GM23338 (cell line): Measurements from ENCODE around the gene OBI1. TPM values are rescaled to one million over a fixed set of nuclear protein-coding genes. Genes with fewer than 3 reads are reported as not detected.
A peak's percentile ranks its signal among the peaks of the same experiment; 100 is the strongest.

Experiments
- ATAC-seq: fragments of 200-7000 bp; cut with Tn5 transposase; 3 replicates; pipeline ENCODE4 v1.9.1; 2020
- DNase-seq: peaks from one replicate; pipeline ENCODE4 v3.0.0-alpha.2; 2015; ENCODE audit warnings: low spot score
- H2AFZ ChIP-seq: fragments of 200-600 bp; sonication (generic); 2 replicates; pipeline ENCODE4 v1.8.0; 2016; ENCODE audit warnings: antibody characterized with exemption, mild to moderate bottlenecking, moderate library complexity
- H3F3A ChIP-seq: fragments of 200-600 bp; sonication (generic); replicated peaks from 2 replicates; pipeline ENCODE4 v1.8.0; 2017; ENCODE audit warnings: antibody characterized with exemption, mixed run types, low read depth
- H3K27ac ChIP-seq: fragments of 200-600 bp; sonication (generic); 2 replicates; pipeline ENCODE4 v1.6.1; 2016; ENCODE audit warnings: low read depth
- H3K27me3 ChIP-seq: fragments of 200-600 bp; sonication (generic); 2 replicates; pipeline ENCODE4 v1.8.0; 2016; ENCODE audit warnings: mild to moderate bottlenecking, mixed run types, moderate library complexity; ENCODE audit not compliant: insufficient read depth
- H3K36me3 ChIP-seq: fragments of 200-600 bp; sonication (generic); 2 replicates; pipeline ENCODE4 v1.8.0; 2016; ENCODE audit warnings: mild to moderate bottlenecking; ENCODE audit not compliant: insufficient read depth
- H3K4me1 ChIP-seq: fragments of 200-600 bp; sonication (generic); 2 replicates; pipeline ENCODE4 v1.8.0; 2016; ENCODE audit warnings: mild to moderate bottlenecking, moderate library complexity; ENCODE audit not compliant: insufficient read depth
- H3K4me2 ChIP-seq: fragments of 200-600 bp; sonication (generic); 2 replicates; pipeline ENCODE4 v1.7.1; 2017; ENCODE audit warnings: mixed run types
- H3K4me3 ChIP-seq: fragments of 200-600 bp; sonication (generic); 2 replicates; pipeline ENCODE4 v1.6.1; 2016; ENCODE audit warnings: mixed run types
- H3K79me2 ChIP-seq: fragments of 200-600 bp; sonication (generic); replicated peaks from 2 replicates; pipeline ENCODE4 v1.8.0; 2017; ENCODE audit warnings: mild to moderate bottlenecking; ENCODE audit not compliant: insufficient read depth
- H3K9me2 ChIP-seq: fragments of 200-600 bp; sonication (generic); 2 replicates; pipeline ENCODE4 v1.8.0; 2017; ENCODE audit not compliant: insufficient read depth
- H4K20me1 ChIP-seq: fragments of 200-600 bp; sonication (generic); replicated peaks from 2 replicates; pipeline ENCODE4 v1.8.0; 2017; ENCODE audit warnings: mild to moderate bottlenecking; ENCODE audit not compliant: insufficient read depth
- H3K27ac Mint-ChIP-seq: 2 replicates; pipeline ENCODE4 v1.8.0; 2020; ENCODE audit warnings: inconsistent platforms, mild to moderate bottlenecking, moderate library complexity, mixed read lengths
- H3K27me3 Mint-ChIP-seq: 3 replicates; pipeline ENCODE4 v1.8.0; 2022; ENCODE audit warnings: low read depth, mild to moderate bottlenecking, moderate library complexity, mixed read lengths, inconsistent platforms; ENCODE audit not compliant: insufficient read depth, poor library complexity
- H3K36me3 Mint-ChIP-seq: 3 replicates; pipeline ENCODE4 v1.8.0; 2021; ENCODE audit warnings: low read depth, mild to moderate bottlenecking, inconsistent platforms, moderate library complexity, mixed read lengths
- H3K4me1 Mint-ChIP-seq: 3 replicates; pipeline ENCODE4 v1.8.0; 2020; ENCODE audit warnings: mild to moderate bottlenecking, inconsistent platforms, mixed read lengths
- H3K4me3 Mint-ChIP-seq: 3 replicates; pipeline ENCODE4 v1.8.0; 2021; ENCODE audit warnings: moderate library complexity, mild to moderate bottlenecking, inconsistent platforms, mixed read lengths
- H3K9me3 Mint-ChIP-seq: 3 replicates; pipeline ENCODE4 v1.8.0; 2020; ENCODE audit warnings: moderate library complexity, mild to moderate bottlenecking, inconsistent platforms, mixed read lengths
- ETS1 ChIP-seq: IDR thresholded peaks from 2 replicates; pipeline ENCODE4 v1.6.1; 2016; ENCODE audit warnings: antibody characterized with exemption
- EZH2 ChIP-seq: fragments of 200-600 bp; sonication (generic); IDR thresholded peaks from one replicate; pipeline ENCODE4 v1.8.0; 2017; ENCODE audit warnings: antibody characterized with exemption, mild to moderate bottlenecking, low read depth; ENCODE audit not compliant: unreplicated experiment
- NANOG ChIP-seq: IDR thresholded peaks from 2 replicates; pipeline ENCODE4 v1.6.1; 2016; ENCODE audit warnings: antibody characterized with exemption, borderline replicate concordance
- STAT1 ChIP-seq: IDR thresholded peaks from one replicate; pipeline ENCODE4 v1.6.1; 2016; ENCODE audit warnings: antibody characterized with exemption; ENCODE audit not compliant: unreplicated experiment
- ZNF462 ChIP-seq: fragments of 250-450 bp; sonication (Bioruptor Pico); IDR thresholded peaks from 2 replicates; pipeline ENCODE4 v1.5.0; 2020; ENCODE audit warnings: mild to moderate bottlenecking, moderate library complexity
- polyA plus RNA-seq: library from polyadenylated mRNA; unstranded; fragments of >200 nt; fragmentation: Nextera tagmentation; extraction: Ambion mirVana; gene quantifications from 2 replicates; pipeline ENCODE4 v1.2.1, GENCODE V29; 2016
- total RNA-seq: library from RNA; depleted of rRNA; stranded (reverse); fragments of >200 nt; shearing (Covaris generic); gene quantifications from 2 replicates; pipeline ENCODE4 v1.2.3, GENCODE V29; 2014
- TF ChIP-seq, protein P1 (sequence below), 2 experiments: fragments of 200-600 bp in 1 of 2; sonication (generic) in 1 of 2; conservative IDR thresholded peaks; 2 replicates each; pipeline versions ENCODE4 v1.5.1 to v1.6.1; 2016 to 2017; ENCODE audit warnings: antibody characterized with exemption in 2 of 2, low read depth in 2 of 2, mild to moderate bottlenecking in 2 of 2, moderate library complexity in 1 of 2
- TF ChIP-seq, protein P2 (sequence below): IDR thresholded peaks from one replicate; pipeline ENCODE4 v1.6.1; 2018; ENCODE audit warnings: antibody characterized with exemption; ENCODE audit not compliant: unreplicated experiment

The OBI1 gene
- total and polyA plus RNA-seq, 2 experiments from 2014 or later = 8.2 to 11.1 TPM

GRCh38 chr13:78597602-78597932, 61.4 kb downstream of the OBI1 start:
- no peak for ATAC-seq
- no peak overlapping the region for H3K27ac Mint-ChIP-seq
- TF ChIP-seq, protein P1, sequence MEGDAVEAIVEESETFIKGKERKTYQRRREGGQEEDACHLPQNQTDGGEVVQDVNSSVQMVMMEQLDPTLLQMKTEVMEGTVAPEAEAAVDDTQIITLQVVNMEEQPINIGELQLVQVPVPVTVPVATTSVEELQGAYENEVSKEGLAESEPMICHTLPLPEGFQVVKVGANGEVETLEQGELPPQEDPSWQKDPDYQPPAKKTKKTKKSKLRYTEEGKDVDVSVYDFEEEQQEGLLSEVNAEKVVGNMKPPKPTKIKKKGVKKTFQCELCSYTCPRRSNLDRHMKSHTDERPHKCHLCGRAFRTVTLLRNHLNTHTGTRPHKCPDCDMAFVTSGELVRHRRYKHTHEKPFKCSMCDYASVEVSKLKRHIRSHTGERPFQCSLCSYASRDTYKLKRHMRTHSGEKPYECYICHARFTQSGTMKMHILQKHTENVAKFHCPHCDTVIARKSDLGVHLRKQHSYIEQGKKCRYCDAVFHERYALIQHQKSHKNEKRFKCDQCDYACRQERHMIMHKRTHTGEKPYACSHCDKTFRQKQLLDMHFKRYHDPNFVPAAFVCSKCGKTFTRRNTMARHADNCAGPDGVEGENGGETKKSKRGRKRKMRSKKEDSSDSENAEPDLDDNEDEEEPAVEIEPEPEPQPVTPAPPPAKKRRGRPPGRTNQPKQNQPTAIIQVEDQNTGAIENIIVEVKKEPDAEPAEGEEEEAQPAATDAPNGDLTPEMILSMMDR (conservative IDR thresholded peaks at IDR 0.05; ENCODE audit: low read depth in 2 of 2) = no peak
- TF ChIP-seq, protein P2, sequence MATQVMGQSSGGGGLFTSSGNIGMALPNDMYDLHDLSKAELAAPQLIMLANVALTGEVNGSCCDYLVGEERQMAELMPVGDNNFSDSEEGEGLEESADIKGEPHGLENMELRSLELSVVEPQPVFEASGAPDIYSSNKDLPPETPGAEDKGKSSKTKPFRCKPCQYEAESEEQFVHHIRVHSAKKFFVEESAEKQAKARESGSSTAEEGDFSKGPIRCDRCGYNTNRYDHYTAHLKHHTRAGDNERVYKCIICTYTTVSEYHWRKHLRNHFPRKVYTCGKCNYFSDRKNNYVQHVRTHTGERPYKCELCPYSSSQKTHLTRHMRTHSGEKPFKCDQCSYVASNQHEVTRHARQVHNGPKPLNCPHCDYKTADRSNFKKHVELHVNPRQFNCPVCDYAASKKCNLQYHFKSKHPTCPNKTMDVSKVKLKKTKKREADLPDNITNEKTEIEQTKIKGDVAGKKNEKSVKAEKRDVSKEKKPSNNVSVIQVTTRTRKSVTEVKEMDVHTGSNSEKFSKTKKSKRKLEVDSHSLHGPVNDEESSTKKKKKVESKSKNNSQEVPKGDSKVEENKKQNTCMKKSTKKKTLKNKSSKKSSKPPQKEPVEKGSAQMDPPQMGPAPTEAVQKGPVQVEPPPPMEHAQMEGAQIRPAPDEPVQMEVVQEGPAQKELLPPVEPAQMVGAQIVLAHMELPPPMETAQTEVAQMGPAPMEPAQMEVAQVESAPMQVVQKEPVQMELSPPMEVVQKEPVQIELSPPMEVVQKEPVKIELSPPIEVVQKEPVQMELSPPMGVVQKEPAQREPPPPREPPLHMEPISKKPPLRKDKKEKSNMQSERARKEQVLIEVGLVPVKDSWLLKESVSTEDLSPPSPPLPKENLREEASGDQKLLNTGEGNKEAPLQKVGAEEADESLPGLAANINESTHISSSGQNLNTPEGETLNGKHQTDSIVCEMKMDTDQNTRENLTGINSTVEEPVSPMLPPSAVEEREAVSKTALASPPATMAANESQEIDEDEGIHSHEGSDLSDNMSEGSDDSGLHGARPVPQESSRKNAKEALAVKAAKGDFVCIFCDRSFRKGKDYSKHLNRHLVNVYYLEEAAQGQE = no peak
- TF ChIP-seq STAT1 (no peak), NANOG (no peak), ZNF462 (no peak), EZH2 (peak; percentile 61), ETS1 (no peak)
- Histone ChIP-seq H3F3A (peaks cover 9% of the 10 kb centered on the region; the same call in 1 of the 2 replicates), H3K36me3 (no peaks in the 10 kb centered on the region), H3K9me2 (no peaks in the 10 kb centered on the region), H4K20me1 (no peaks in the 10 kb centered on the region; the same call in none of the 2 replicates), H2AFZ (no peak overlapping the region), H3K79me2 (no peaks in the 10 kb centered on the region), H3K4me1 (peaks cover 54% of the 10 kb centered on the region), H3K4me2 (peak overlapping the region; percentile 85), H3K27me3 (peaks cover 97% of the 10 kb centered on the region), H3K27ac (no peak overlapping the region), H3K4me3 (peak overlapping the region; percentile 57; the same call in 1 of the 2 replicates)
- peak overlapping the region; percentile 63; the same call in 1 of the 3 replicates for H3K4me3 Mint-ChIP-seq
- no peak for DNase-seq
- H3K36me3 Mint-ChIP-seq = no peaks in the 10 kb centered on the region; the same call in 2 of the 3 replicates
- H3K27me3 Mint-ChIP-seq = peaks cover 96% of the 10 kb centered on the region
- H3K4me1 Mint-ChIP-seq = peaks cover 59% of the 10 kb centered on the region
- peaks cover 8% of the 10 kb centered on the region for H3K9me3 Mint-ChIP-seq
